ENCODE results near the gene SORCS1. TPM values are rescaled to one million over a fixed set of nuclear protein-coding genes. Genes with fewer than 3 reads are reported as not detected.

SORCS1 gene
- total RNA-seq, 1 experiment from 2014 or later: 1.7 TPM

DNA sequence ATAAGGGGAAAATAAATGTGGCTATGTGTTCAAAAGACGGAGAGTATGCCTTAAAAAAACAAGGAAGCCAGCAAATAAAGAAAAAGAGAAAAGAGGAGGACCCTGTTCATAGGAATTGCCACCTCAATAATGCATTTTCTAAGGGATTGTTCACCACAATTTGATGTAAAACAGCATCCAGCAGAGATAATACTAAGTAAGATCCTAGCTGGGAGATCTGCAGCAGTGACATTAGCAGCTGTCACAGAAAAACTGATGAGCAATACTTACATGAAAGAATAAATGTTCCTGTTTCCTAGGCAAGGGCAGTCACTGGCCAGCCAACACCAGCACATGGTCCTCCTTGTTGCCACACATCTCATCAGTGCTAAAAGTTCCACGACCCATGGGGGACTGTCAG is 391.5 kb downstream of the SORCS1 start:
- Mint-ChIP-seq H3K27me3 (ENCODE audit: low read depth) (no peaks in the 10 kb centered on the region), H3K9me3 (no peaks in the 10 kb centered on the region), H3K4me1 (peaks cover 0 to 6% of the 10 kb centered on the region in 2 experiments; a peak in 3 of 4 replicates), H3K36me3 (ENCODE audit: insufficient read depth in 1 of 3, low read depth in 3 of 3) (no peaks in the 10 kb centered on the region), H3K4me3 (no peak overlapping the region), H3K27ac (no peak overlapping the region)
- H4K5ac ChIP-seq (ENCODE audit: insufficient read length, low read depth, low read length): no peak overlapping the region
- H4K91ac ChIP-seq (ENCODE audit: insufficient read length, low read depth, low read length): no peak overlapping the region
- no peak overlapping the region for H2AFZ ChIP-seq (ENCODE audit: low read length)
- no peak overlapping the region for H4K8ac ChIP-seq (replicated peaks; ENCODE audit: insufficient read length, low read depth, low read length)
- no peaks in the 10 kb centered on the region for H3K79me1 ChIP-seq (ENCODE audit: insufficient read depth, low read depth, low read length, poor library complexity, severe bottlenecking)
- H3T11ph ChIP-seq (ENCODE audit: low read length): no peak overlapping the region
- no peak overlapping the region for H3K4me2 ChIP-seq (ENCODE audit: insufficient read depth, insufficient read length, low read length)
- WGBS (ENCODE audit: extremely low coverage, insufficient read length, low lambda C conversion rate): no CpG with 5 or more reads among the region's 2 CpGs
- DNase-seq: no peak
- H2AK5ac ChIP-seq (ENCODE audit: insufficient read length, low read length): no peak overlapping the region
- no peak overlapping the region for H2BK12ac ChIP-seq (ENCODE audit: insufficient read length, low read depth, low read length)
- no peaks in the 10 kb centered on the region for H3K9me3 ChIP-seq (ENCODE audit: control insufficient read depth, low read depth, low read length)
- no peak overlapping the region for H3K27ac ChIP-seq (ENCODE audit: insufficient read length, low read depth, low read length)
- no peak overlapping the region for H2BK5ac ChIP-seq (ENCODE audit: insufficient read length, low read length)
- no peak overlapping the region for H3K4ac ChIP-seq (ENCODE audit: low read depth, low read length)
- TF ChIP-seq, protein P1, sequence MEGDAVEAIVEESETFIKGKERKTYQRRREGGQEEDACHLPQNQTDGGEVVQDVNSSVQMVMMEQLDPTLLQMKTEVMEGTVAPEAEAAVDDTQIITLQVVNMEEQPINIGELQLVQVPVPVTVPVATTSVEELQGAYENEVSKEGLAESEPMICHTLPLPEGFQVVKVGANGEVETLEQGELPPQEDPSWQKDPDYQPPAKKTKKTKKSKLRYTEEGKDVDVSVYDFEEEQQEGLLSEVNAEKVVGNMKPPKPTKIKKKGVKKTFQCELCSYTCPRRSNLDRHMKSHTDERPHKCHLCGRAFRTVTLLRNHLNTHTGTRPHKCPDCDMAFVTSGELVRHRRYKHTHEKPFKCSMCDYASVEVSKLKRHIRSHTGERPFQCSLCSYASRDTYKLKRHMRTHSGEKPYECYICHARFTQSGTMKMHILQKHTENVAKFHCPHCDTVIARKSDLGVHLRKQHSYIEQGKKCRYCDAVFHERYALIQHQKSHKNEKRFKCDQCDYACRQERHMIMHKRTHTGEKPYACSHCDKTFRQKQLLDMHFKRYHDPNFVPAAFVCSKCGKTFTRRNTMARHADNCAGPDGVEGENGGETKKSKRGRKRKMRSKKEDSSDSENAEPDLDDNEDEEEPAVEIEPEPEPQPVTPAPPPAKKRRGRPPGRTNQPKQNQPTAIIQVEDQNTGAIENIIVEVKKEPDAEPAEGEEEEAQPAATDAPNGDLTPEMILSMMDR (conservative IDR thresholded peaks at IDR 0.05): no peak
- no peaks in the 10 kb centered on the region for H4K20me1 ChIP-seq (ENCODE audit: control insufficient read depth, insufficient read depth, insufficient read length)
- no peak overlapping the region for H2BK15ac ChIP-seq (ENCODE audit: low read depth, low read length)
- H3K9ac ChIP-seq (ENCODE audit: extremely low read depth, insufficient read length, low read length): no peak overlapping the region
- H3K23ac ChIP-seq (ENCODE audit: insufficient read length, low read depth, low read length): no peak overlapping the region
- no peaks in the 10 kb centered on the region for H3K79me2 ChIP-seq (ENCODE audit: insufficient read depth, low read length)
- no peaks in the 10 kb centered on the region for H3K27me3 ChIP-seq (ENCODE audit: insufficient read depth, low read length)
- H3K18ac ChIP-seq (ENCODE audit: insufficient read length, low read depth, low read length): no peak overlapping the region
- no peaks in the 10 kb centered on the region for H3K23me2 ChIP-seq (ENCODE audit: insufficient read length, low read depth, low read length, poor library complexity, severe bottlenecking)
- H3K56ac ChIP-seq (ENCODE audit: insufficient read length, low read depth, low read length): no peak overlapping the region
- H3K4me1 ChIP-seq (ENCODE audit: insufficient read depth, low read length): no peaks in the 10 kb centered on the region
- no peak overlapping the region for H2BK120ac ChIP-seq (ENCODE audit: low read depth, low read length, poor library complexity, severe bottlenecking)
- H3K14ac ChIP-seq (ENCODE audit: insufficient read depth, low read length): no peak overlapping the region; the same call in 1 of the 2 replicates
- no peak overlapping the region for H2BK20ac ChIP-seq (ENCODE audit: low read depth, low read length, poor library complexity, severe bottlenecking)

Data from H9 (cell line).